Measurements from ENCODE around the gene MFN2. TPM values are rescaled to one million over a fixed set of nuclear protein-coding genes. Genes with fewer than 3 reads are reported as not detected.

MFN2 gene
- total and polyA plus RNA-seq, 9 of the 15 experiments (the other 6 are each of a cell fraction or from before 2014, with no cell fraction given), result 10.5 to 158 (median 87.1) TPM

- TF ChIP-seq HLTF (IDR thresholded peaks at IDR 0.05), result peak; percentile 81; the same call in 1 of the 2 replicates
- TF ChIP-seq STAT5A (IDR thresholded peaks at IDR 0.05; ENCODE audit: borderline replicate concordance, low read length), result peak; percentile 89
- TF ChIP-seq SMAD4 (CRISPR knock-in tag; conservative IDR thresholded peaks at IDR 0.05), result peak; percentile 95
- peak; percentile 76; the same call in 1 of the 2 replicates for TF ChIP-seq TFAP4 (CRISPR knock-in tag; IDR thresholded peaks at IDR 0.05; ENCODE audit: borderline replicate concordance)
- TF ChIP-seq CHD4 (IDR thresholded peaks at IDR 0.05; ENCODE audit: insufficient read depth, insufficient replicate concordance, low read depth, low read length, poor library complexity, severe bottlenecking), result no peak
- TF ChIP-seq NONO (IDR thresholded peaks at IDR 0.05; ENCODE audit: low read depth in 2 of 2, low read length in 1 of 2), result peak in 1 of 2 experiments; percentile 45; a peak in 1 of 4 replicates
- peak; percentile 97 for TF ChIP-seq ARID1B (IDR thresholded peaks at IDR 0.05)
- TF ChIP-seq GABPA (tag; conservative IDR thresholded peaks at IDR 0.05; ENCODE audit: low read depth), result 0 out of 2 replicates have a peak, but pooled peaks have one; percentile 20
- peak; percentile 75 for TF ChIP-seq PML (IDR thresholded peaks at IDR 0.05; ENCODE audit: low read length)
- TF ChIP-seq HDAC2 (IDR thresholded peaks at IDR 0.05), result peak; percentile 83
- TF ChIP-seq NKRF (IDR thresholded peaks at IDR 0.05; ENCODE audit: borderline replicate concordance), result peak; percentile 57; the same call in 1 of the 2 replicates
- no peak for TF ChIP-seq FUS (optimal IDR thresholded peaks at IDR 0.05; ENCODE audit: low read depth, low read length)
- TF ChIP-seq CUX1 (CRISPR knock-in tag; IDR thresholded peaks at IDR 0.05), result 0 out of 2 replicates have a peak, but pooled peaks have one; percentile 65
- TF ChIP-seq WHSC1 (IDR thresholded peaks at IDR 0.05; ENCODE audit: low read length), result peak; percentile 72
- TF ChIP-seq NR2C1 (IDR thresholded peaks at IDR 0.05), result peak; percentile 81
- TF ChIP-seq NR2C1 (tag; IDR thresholded peaks at IDR 0.05), result peak; percentile 84
- no peak for TF ChIP-seq NFIX (CRISPR knock-in tag; IDR thresholded peaks at IDR 0.05; ENCODE audit: low read depth)
- no peak for TF ChIP-seq ESRRA (IDR thresholded peaks at IDR 0.05; ENCODE audit: borderline replicate concordance, low read depth)
- peak; percentile 94 for TF ChIP-seq TEAD4 (IDR thresholded peaks at IDR 0.05; ENCODE audit: low read length)
- TF ChIP-seq TEAD4 (CRISPR knock-in tag; IDR thresholded peaks at IDR 0.05; ENCODE audit: borderline replicate concordance), result no peak
- no peak for TF ChIP-seq CCAR2 (IDR thresholded peaks at IDR 0.05; ENCODE audit: low read depth, low read length)
Measured at GRCh38 chr1:12005488-12006166, 25.4 kb downstream of the MFN2 start (continued).
